Measurements from ENCODE around the gene INPP5D.

The INPP5D gene

DNA sequence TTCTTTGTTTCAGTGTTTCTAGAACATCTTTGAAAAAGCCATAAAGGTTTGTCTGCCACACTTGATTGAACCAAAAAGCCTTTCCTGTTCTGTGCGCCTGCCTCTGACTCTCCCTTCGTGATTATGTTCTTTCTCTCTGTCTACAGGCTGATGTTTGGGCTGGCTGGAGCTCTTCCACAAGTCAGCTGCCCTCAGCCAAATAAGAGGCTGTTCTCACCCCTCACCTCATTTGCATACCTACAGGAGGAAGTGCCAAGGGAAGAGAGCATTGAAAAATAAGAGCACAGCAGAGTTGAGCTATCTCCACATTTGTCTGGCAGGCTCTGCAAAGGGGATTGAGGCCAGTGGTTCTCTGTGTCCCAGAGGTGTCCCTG is 15.8 kb downstream of the INPP5D start:
- DNase-seq (ENCODE audit: low read depth in 2 of 2) = no peak

DNA sequence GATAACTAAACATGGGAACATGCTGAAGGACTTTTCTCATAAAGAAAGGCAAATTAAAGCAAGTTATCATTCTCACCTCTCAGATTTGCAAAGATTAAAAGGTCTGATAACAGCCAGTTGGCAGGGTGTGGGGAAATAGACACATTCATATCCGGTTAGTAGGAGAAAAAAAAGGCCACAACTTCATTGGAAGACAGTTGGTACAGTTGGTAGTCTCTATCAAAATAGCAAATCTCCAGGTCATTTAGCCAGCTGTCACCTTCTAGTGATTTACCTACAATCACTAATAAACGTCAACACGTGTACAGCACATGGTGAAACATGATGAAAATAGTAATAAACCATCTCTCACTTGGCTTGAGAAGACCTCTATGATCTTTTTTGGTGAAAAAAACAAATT is 16.6 kb downstream of the INPP5D start:
- no peak for DNase-seq (ENCODE audit: low read depth in 2 of 2)

DNA sequence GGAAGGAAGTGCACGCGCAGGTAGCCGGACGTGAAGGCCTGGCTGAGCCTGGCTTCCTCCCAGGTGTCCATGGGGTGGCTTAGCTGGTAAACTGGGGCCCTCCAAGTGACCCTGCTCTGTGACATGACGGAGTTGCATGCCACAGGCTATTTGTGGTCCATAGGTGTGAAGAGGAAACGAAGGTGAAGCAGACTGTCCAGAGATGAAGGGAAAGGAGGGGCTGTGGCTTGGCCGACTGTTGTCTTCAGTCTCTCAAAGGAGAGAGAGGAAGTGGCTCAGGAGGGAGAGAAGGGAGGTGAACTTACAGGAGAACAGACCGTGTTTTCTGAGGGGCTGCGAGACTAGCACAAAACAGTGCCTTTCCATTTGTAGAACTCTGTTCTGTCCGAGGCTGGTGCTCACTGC is 19.3 kb downstream of the INPP5D start:
- no peak for DNase-seq (ENCODE audit: low read depth in 2 of 2)

DNA sequence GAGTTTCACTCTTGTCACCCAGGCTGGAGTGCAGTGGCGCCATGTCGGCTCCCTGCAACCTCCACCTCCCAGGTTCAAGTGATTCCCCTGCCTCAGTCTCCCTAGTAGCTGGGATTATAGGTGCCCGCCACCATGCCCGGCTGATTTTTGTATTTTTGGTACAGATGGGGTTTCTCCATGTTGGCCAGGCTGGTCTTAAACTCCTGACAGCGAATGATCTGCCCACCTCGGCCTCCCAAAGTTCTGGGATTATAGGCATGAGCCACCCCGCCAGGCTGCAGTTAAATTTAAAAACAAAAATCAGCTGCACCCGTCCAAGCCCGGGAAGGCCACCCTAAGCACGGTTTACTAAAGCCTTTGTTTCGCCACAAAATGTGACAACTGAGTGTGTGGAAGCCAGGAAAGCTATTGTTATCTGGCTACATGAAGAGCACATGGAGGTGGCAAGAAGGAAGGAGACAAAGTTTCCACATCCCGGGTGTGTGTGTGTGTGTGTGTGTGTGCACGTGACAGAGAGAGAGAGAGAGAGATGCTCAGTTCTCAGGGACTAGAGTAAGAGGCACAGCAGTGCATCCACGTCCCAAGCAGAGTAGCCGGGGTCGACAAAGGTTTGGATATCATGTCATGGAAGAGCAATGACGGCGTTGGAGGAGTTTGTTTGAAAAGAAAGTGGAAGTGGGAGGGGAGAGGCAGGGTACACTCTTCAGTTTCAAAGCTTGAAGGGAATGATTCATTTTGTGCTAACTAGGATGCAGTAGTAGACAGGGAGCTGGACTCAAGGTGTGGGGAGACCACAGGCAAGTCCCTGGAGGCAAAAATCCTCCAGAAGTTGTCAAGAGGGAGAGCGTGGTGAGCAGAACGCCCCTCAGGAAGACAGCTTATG is 20.1 kb downstream of the INPP5D start:
- DNase-seq (ENCODE audit: low read depth in 2 of 2) = no peak

DNA sequence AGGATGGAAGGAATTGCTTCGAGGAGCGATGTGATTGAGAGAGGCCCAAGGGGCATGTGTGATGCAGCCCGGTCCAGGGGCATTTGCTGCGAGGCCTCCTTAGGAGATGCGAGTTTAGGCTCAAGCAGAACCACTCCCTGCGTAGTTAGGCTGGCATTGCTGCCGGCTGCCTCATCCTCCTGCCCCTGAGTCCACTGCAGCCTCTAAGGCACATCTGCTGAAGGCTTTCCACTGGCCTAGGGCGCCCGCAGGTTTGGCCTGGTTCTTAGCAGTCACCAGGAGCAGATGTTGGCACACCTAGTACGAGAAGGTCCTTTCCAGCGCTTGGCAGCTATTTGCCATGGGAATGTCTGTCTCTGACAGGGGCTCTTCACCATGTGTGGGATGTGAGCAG is 20.7 kb downstream of the INPP5D start:
- DNase-seq (ENCODE audit: low read depth in 2 of 2) = no peak

DNA sequence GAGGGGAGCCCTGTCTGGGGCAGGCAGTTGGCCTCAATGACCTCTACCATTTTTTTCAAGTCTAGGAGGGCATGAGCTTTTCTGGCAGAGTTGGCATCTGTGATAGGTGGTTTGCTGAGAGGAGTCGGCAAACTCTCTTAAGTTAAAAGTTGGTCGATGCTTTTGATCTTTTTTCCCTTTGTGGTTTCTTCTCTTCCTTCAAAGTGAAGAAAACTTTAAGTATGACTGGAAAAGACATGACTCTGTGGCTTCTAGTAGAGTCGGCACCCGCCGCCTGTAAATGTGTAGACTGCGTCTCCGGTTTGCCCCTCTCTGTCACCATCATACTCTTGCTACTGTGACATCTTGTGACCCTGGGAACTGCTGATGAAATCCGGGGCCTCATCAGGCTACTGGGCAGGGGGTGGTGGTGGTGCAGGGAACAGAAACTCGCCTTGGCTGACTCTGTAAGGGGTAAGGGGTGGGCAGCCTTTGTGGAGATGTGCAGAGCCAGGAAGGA is 21.1 kb downstream of the INPP5D start:
- no peak for DNase-seq (ENCODE audit: low read depth in 2 of 2)

DNA sequence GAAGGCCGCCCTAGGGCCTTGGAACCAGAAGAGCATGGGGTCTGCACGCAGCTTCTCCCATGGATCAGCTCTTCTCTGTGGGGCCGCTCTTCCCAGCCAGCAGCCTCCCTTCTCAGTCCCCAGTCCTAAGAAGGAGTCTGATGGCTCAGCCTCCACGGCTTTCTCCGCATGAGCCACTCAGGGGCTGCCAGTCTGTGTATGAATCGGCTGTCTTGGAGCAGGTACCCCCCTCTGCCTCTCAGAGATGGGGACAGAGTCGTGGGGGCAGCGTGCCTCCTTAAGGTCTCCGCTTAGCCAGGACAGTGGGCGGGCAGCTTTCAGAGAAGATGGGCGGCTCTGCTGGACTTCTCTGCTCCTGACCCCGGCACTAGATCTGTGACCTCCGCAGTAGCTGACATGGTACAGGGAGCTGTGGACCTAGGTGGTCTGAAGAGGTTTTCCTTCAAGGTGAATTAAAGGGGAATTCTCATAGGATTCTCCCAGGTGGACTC is 21.6 kb downstream of the INPP5D start:
- DNase-seq (ENCODE audit: low read depth in 2 of 2) = no peak

DNA sequence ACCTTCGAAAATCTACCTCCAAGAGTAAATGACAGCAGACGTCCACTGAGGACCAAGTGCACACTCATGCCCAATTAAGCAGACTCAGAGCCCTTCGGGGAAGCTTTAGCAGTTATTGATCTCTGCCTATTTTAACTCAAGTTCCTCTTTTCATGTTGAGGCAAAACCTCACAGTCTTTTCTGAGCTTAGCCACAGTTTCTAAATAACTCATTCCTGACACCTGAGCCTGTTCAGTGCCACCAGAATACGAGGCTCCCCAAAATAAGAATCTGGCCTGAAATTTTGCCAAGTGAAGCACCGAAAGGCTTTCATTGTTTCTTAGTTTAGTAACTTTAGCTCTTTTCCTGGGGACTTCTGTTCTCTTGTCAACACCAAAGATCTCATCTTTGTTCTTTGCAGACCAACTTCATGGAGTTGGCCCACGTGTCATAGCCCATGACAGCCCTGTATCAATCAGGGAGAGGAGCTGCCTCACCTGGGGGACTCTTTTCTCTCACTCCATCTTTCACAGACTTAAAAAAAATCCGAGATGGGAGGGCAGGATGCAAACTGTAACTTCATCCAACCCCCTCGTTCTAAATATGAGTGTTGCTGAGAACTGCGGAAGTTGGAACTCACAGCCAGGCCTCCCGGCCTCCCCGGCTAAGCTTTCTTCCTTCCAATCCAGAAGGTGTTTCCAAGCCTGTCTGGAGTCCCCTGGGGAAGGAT is 22.2 kb downstream of the INPP5D start:
- DNase-seq (ENCODE audit: low read depth in 2 of 2) = no peak

DNA sequence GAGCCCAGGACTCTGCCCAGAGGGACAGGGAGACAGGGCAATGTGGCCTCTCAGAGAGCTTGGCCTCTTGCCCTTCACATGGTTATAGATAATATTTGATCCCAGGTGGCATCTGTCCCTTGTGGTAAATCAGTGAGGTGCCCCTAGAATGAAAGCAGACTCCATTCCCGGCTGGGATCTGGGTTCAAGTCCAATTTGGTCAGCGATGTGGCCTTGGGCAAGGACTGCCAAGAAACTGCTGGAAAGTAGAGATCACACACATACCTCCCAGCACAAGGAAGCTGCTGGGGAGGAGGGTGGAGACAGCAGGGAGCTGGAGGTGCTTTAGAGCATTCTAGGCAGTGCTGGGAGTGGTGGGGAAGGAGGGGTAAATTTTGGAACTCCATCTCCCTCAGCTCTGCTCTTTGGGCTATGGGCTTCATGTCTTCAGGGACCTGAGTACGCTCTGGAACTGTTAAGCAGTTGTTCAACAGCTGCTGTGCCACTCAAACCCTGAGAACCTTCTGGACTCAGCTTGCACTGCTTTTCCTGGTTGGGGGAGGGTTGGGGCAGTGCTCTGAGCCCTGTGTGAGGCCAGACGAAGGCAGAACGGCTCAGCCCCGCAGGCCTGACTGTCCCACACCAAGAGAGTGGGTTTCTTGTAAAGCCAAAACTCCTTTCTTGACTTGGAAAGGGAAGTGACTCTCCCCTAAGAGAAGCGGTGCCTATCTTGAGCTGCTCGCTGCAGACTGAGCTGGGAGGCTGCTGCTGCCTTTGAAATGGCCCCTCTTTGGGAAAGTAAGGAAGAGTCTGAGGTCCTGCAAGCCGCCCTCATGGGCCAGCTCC is 23.0 kb downstream of the INPP5D start:
- DNase-seq (ENCODE audit: low read depth in 2 of 2) = no peak

DNA sequence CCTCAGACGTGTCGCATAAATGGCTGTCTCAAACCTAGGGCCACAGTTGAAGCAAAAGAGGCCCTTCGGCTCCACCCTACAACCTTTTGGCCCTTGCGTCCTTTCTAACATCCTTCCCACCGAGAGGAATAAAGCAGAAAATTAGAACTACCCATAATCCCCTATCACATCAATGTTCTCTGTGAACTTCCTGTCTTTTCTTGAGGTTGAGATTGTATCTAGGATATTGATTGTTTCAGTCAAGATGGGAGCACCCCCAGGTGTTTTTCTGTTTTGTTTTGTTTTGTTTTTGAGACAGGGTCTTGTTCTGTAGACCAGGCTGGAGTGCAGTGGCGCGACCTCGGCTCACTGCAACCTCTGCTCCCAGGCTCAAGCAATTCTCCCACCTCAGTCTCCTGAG is 23.6 kb downstream of the INPP5D start:
- DNase-seq (ENCODE audit: low read depth in 2 of 2) = no peak

DNA sequence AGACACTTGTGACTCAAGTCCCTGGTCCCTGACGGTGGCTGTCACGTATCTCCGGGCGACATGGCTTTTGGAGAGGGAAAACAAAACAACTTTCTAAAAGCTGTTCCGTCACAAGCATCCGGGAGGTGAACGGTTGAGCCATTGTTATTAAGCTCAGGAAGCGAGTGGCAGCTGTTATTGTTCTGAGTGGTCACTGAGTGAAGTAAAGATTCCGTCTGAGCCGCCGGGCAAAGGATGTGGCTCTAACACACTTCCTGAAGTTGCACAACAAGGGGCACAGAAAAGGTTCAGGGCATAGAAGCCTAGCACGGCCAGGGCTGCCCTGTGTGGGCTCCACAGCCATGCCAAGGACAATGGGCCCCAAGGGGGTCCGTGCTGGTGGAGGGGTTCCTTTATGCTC is 24.3 kb downstream of the INPP5D start:
- DNase-seq (ENCODE audit: low read depth in 2 of 2) = no peak

DNA sequence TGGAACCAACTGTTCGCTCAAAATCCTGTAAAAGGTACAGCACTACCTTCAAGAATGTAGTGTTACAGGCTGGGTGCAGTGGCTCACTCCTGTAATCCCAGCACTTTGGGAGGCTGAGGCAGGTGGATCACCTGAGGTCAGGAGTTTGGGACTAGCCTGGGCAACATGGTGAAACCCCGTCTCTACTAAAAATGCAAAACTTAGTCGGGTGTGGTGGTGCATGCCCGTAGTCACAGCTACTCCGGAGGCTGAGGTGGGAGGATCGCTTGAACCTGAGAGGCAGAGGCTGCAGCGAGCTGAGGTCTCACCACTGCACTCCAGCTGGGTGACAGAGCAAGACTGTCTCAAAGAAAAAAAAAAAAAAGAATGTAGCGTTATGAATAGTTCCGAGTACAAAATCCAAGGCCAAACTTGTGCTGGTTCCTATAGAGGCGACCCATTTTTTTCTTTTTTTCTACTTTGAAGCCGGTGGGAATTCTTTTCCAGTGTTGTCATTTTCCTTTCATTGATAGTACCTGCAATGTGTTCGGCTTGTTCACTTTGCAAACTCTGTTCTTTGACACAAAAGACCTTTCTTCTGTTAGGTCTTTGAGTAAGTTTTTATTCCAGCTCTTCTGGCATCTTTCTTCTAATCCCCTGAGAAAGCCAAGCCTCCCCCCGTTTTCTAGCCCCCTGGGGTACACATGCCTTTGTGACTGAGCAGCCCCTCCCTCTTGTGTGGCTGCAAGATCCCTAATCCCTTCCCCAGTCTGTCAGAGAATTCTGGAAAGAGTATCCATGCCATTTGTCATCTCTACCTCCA is 25.1 kb downstream of the INPP5D start:
- DNase-seq (ENCODE audit: low read depth in 2 of 2) = no peak

DNA sequence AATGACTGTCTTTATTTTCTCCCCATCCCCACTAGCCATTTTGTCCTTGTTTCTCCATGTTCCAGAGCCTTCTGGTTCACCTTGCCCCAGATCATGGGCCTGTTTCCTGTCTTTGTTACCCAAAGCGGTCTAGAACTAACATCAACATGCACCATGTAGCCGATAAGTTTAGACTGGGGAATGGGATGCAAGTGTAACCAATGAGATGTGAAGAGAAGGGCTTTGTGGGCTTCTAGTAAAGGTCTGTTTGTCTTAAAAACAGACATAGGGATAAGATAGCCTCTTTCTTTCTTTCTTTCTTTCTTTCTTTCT is 25.7 kb downstream of the INPP5D start:
- DNase-seq (ENCODE audit: low read depth in 2 of 2) = no peak

DNA sequence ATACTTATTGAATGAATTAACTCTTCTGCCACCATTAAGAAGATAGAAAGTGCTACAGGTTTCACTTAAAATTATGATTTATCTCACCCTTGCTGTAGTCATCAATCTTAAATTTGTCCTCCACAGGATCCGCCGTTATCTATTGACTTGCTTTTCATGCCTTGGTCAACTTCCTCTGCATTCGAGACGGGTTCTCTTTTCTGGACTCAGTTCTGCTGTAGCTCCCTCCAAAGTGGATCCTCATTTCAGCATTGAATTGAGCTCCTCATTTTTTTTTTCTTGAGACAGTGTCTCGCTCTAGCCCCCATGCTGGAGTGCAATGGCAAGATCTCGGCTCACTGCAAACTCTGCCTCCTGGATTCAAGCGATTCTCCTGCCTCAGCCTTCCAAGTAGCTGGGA is 27.6 kb downstream of the INPP5D start:
- DNase-seq (ENCODE audit: low read depth in 2 of 2) = no peak

DNA sequence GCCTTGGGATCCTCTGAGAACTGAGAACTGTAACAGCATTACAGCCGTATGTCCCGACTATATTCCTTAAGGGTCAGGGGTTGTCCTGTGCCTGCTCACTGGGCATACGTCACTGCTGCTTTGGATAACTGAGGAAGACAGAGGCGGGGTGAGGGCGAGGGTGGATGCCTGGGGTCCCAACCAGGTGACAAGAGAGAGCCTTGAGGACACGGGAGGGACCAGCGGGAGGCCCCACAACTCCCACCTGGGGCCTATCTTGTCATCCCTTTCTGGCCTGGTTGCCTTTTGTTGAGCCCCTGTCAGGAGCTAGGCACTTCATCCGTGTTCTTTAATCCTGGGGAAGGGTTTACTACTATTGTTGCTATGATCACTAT is 28.8 kb downstream of the INPP5D start:
- DNase-seq (ENCODE audit: low read depth in 2 of 2) = no peak

DNA sequence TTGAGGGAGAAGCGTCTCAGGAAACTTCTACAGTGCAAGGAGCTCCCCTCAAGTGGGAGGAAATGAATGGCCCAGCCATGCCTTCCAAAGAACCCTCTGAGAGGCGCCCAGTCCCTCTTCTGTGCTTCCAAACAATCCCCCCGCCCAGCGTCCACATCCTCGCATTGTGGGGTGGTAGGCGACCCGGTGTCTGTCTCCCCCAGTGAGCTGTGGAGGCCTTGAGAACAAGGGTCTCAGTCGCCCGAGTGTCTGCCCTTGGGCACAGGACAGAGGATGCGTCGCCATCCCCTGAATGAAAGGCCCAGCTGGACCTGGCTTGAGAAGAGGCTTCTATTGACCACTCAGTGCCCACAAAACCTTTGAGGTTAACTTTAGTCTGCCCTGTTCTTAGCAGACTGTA is 29.7 kb downstream of the INPP5D start:
- no peak for DNase-seq (ENCODE audit: low read depth in 2 of 2)

DNA sequence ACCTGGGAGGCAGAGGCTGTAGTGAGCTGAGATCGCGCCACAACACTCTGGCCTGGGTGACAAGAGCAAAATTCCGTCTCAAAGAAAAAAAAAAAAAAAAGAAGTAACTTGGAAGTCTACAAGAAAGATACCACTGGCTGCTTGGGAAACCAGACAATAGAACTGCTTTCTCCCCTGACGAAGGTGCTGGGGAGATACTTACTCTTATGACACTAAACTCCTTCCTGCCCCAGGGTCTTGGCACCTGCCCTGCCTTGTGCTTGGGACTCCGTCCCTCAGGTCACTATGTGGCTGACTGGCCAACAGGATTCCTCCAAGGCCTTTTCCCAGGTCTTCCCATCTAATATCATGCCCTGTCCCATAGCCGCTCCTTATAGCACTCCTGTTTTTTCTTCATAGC is 30.7 kb downstream of the INPP5D start:
- DNase-seq (ENCODE audit: low read depth in 2 of 2) = no peak

DNA sequence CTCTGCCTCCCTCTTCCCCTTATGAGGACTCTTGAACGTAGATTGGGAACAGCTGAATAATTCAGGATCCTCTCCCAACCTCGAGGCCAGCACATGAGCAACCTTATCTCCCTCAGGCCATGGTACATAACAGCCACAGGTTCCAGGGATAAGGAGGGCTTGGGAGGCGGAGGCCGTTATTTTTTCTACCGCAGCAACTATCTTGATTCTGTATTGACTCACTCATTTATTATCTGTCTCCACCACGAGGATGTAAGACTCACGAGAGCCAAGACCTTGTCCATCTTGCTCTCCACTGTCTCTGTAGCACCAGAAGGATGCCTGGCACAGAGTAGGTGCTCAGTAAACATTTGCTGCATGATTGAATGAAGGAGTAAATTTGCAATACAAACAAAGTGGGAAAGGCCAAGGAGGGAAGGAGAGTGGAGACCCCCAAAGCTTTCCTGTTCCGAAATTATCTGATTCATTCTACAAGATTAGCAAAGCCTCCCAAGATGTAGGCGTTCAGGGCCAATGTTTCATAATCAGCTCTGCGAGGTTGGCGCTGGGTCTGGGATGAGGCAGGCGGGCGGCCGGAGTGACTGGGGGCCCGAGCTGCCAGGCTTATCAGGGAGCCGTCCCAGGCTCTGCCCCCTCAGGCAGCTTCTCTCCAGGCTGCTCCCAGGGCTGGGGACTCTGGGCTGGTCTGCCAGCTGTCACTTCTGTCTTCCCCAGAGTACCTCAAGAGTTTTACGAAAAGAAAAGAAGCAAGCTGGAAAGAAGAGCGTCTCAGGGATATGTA is 31.6 kb downstream of the INPP5D start:
- DNase-seq (ENCODE audit: low read depth in 2 of 2) = no peak

DNA sequence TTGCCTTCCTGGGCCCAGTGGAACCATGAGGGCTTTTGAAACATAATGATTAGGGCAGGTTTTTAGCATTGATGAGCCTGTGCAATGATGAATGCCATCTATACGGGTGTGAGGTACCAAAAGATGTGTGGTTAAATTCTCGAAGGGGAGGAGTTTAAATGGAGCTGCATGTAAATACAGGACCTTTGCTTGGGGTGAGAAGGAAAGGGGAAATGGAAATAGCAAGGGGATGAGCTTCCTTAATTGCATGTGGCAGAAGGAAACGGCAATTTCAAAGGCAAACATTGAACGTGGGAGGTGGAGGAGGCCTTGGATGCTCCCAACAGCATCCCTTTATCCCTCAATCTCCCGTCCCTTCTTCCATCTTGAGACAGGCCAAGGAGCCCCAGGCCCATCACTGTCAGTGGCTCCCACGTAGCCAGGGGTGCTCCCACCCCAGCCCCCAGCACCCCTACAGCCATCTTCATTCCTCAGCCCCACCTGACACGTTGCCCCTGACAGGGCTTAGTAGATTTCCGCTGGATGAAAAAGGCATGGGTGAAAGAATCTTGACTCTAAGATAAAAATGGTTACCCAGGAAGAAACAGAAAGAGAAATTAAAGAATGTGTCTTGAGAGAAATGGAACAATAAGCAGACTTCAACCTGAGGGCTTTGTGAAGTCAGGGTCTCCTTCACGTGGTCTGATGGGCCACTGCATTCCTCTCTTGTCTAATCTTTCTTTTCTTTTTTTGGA is 32.5 kb downstream of the INPP5D start:
- DNase-seq (ENCODE audit: low read depth in 2 of 2) = no peak

DNA sequence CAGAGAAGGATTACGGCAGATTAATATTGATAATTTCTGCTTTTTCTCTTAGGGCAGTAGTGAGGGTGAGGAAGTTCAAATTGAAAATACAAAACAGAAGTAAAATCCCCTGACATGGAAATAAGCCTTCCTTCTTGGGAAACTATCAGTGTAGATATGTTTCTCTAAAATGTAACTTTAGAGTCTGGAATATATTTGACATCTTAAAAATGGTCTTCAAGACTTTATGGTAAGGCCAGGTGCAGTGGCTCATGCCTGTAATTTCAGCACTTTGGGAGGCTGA is 33.0 kb downstream of the INPP5D start:
- no peak for DNase-seq (ENCODE audit: low read depth in 2 of 2)
